H1 (cell line): Measurements from ENCODE around the gene PGM2L1. TPM values are rescaled to one million over a fixed set of nuclear protein-coding genes. Genes with fewer than 3 reads are reported as not detected.

ENCODE experiments used
- CTCF ChIP-seq, 3 experiments: IDR thresholded peaks; 1 replicate in 2 of 3; 2 replicates in 1 of 3; pipeline versions ENCODE4 v1.5.1 to v1.6.1; 2011; ENCODE audit warnings: low read length in 3 of 3, mild to moderate bottlenecking in 3 of 3, inconsistent platforms in 2 of 3, low read depth in 1 of 3, moderate library complexity in 1 of 3; ENCODE audit not compliant: insufficient read depth in 1 of 3; ENCODE audit errors: control extremely low read depth in 1 of 3
- E2F6 ChIP-seq: IDR thresholded peaks from 2 replicates; pipeline ENCODE4 v1.6.1; 2012; ENCODE audit warnings: inconsistent platforms
- FOSL1 ChIP-seq: IDR thresholded peaks from 2 replicates; pipeline ENCODE4 v1.6.1; 2011; ENCODE audit warnings: mild to moderate bottlenecking, low read depth, low read length, moderate library complexity; ENCODE audit not compliant: insufficient read depth
- HDAC2 ChIP-seq, 2 experiments: fragments of 300-600 bp in 1 of 2; sonication (generic) in 1 of 2; IDR thresholded peaks; 2 replicates each; pipeline ENCODE4 v1.6.1; 2011 to 2012; ENCODE audit warnings: low read depth in 2 of 2, low read length in 2 of 2, mild to moderate bottlenecking in 2 of 2, moderate library complexity in 2 of 2, borderline replicate concordance in 1 of 2, inconsistent platforms in 1 of 2
- polyA plus RNA-seq, 7 experiments: library from polyadenylated mRNA; depleted of rRNA in 3 of 7; stranded (reverse) in 5 of 7; unstranded in 2 of 7; fragments of >200 nt in 5 of 7; fragments of 200-250 nt in 2 of 7; gene quantifications; 1 replicate in 5 of 7; 2 replicates in 1 of 7; 4 replicates in 1 of 7; pipeline versions ENCODE4 v1.2.1 to v1.2.3, GENCODE V29; 2011 to 2013; ENCODE audit warnings: missing spikeins in 2 of 7, mixed read lengths in 2 of 7
- total RNA-seq: library from RNA; stranded (reverse); fragmentation: NEBNext Ultra II Directional; extraction: Animal tissue kit (Norgen Biotek cat#: 25700); gene quantifications from 2 replicates; pipeline ENCODE4 v1.2.1, GENCODE V29; 2021

The PGM2L1 gene
- total and polyA plus RNA-seq, 2 of the 8 experiments (the other 6 are each of a cell fraction or from before 2014, with no cell fraction given) = 5.0 to 42.7 TPM

- TF ChIP-seq CTCF (IDR thresholded peaks at IDR 0.05; ENCODE audit: control extremely low read depth in 1 of 3, insufficient read depth in 1 of 3, low read depth in 1 of 3, low read length in 3 of 3) (no peak), E2F6 (no peak), FOSL1 (no peak), HDAC2 (IDR thresholded peaks at IDR 0.05; ENCODE audit: borderline replicate concordance in 1 of 2, low read depth in 2 of 2, low read length in 2 of 2) (no peak)
Measured at GRCh38 chr11:74354036-74354435, 44.2 kb downstream of the PGM2L1 start (continued).
